WTC11 (cell line): Measurements from ENCODE around the gene MTCL1. TPM values are rescaled to one million over a fixed set of nuclear protein-coding genes. Genes with fewer than 3 reads are reported as not detected.

ENCODE experiments used
- ATAC-seq: fragments of 200-7000 bp; cut with Tn5 transposase; 2 replicates; pipeline ENCODE4 v1.10.0; 2021; ENCODE audit warnings: mild to moderate bottlenecking, moderate library complexity
- CTCF ChIA-PET: fragments of 300-600 bp; sonication (Branson Sonifier 250); formaldehyde crosslinking; loops from one replicate; lab custom pipeline; 2021; ENCODE audit warnings: antibody characterized with exemption; lab: Charles Lee
- POLR2A ChIA-PET: fragments of 350-600 bp; sonication (Branson Sonifier 250); formaldehyde crosslinking; loops from one replicate; lab custom pipeline; 2021; ENCODE audit warnings: antibody characterized with exemption; lab: Charles Lee
- DNase-seq: peaks from one replicate; pipeline ENCODE4 v3.0.0; 2021; ENCODE audit warnings: low spot score
- H3K27ac Mint-ChIP-seq: 2 replicates; pipeline ENCODE4 v1.8.0; 2021; ENCODE audit warnings: mixed read lengths
- H3K27me3 Mint-ChIP-seq: 2 replicates; pipeline ENCODE4 v1.8.0; 2021; ENCODE audit warnings: low read depth, mild to moderate bottlenecking, moderate library complexity, mixed read lengths
- H3K36me3 Mint-ChIP-seq: 2 replicates; pipeline ENCODE4 v1.8.0; 2021; ENCODE audit warnings: mixed read lengths
- H3K4me1 Mint-ChIP-seq: 2 replicates; pipeline ENCODE4 v1.8.0; 2022; ENCODE audit warnings: mixed read lengths
- H3K4me3 Mint-ChIP-seq: 2 replicates; pipeline ENCODE4 v1.8.0; 2021; ENCODE audit warnings: mild to moderate bottlenecking, moderate library complexity, mixed read lengths
- H3K9me3 Mint-ChIP-seq: 2 replicates; pipeline ENCODE4 v1.8.0; 2021; ENCODE audit warnings: mixed read lengths
- CREB1 ChIP-seq: sonication (generic); formaldehyde crosslinking; IDR thresholded peaks from 2 replicates; pipeline ENCODE4 v1.8.0; 2023; ENCODE audit warnings: mild to moderate bottlenecking, missing genetic modification reagents
- ETV6 ChIP-seq: sonication (generic); formaldehyde crosslinking; IDR thresholded peaks from 2 replicates; pipeline ENCODE4 v1.8.1; 2022; ENCODE audit warnings: mild to moderate bottlenecking, missing genetic modification reagents
- FOXK1 ChIP-seq: sonication (generic); formaldehyde crosslinking; IDR thresholded peaks from 2 replicates; pipeline ENCODE4 v1.8.0; 2022; ENCODE audit warnings: mild to moderate bottlenecking, moderate library complexity, missing genetic modification reagents
- HMGA2 ChIP-seq: fragments of 250-450 bp; sonication (Bioruptor Pico); IDR thresholded peaks from 2 replicates; pipeline ENCODE4 v1.4.0; 2021; ENCODE audit warnings: mild to moderate bottlenecking, moderate library complexity
- MXD4 ChIP-seq: fragments of 250-450 bp; sonication (Bioruptor Pico); IDR thresholded peaks from 2 replicates; pipeline ENCODE4 v1.8.0; 2021; ENCODE audit warnings: mild to moderate bottlenecking, moderate library complexity, borderline replicate concordance
- NR3C1 ChIP-seq: sonication (generic); formaldehyde crosslinking; conservative IDR thresholded peaks from 2 replicates; pipeline ENCODE4 v1.8.1; 2023; ENCODE audit warnings: low read depth, mild to moderate bottlenecking, missing genetic modification reagents
- SMAD3 ChIP-seq: sonication (generic); formaldehyde crosslinking; IDR thresholded peaks from 2 replicates; pipeline ENCODE4 v1.8.0; 2022; ENCODE audit warnings: missing genetic modification reagents, mild to moderate bottlenecking, borderline replicate concordance
- TCF7 ChIP-seq: sonication (generic); formaldehyde crosslinking; IDR thresholded peaks from 2 replicates; pipeline ENCODE4 v1.8.0; 2022; ENCODE audit warnings: mild to moderate bottlenecking, low read depth, missing genetic modification reagents, moderate library complexity
- TEAD4 ChIP-seq: sonication (generic); formaldehyde crosslinking; IDR thresholded peaks from 2 replicates; pipeline ENCODE4 v1.8.0; 2022; ENCODE audit warnings: mild to moderate bottlenecking, missing genetic modification reagents
- ZNF232 ChIP-seq: sonication (generic); formaldehyde crosslinking; IDR thresholded peaks from 2 replicates; pipeline ENCODE4 v1.8.0; 2022; ENCODE audit warnings: mild to moderate bottlenecking, missing genetic modification reagents
- ZNF416 ChIP-seq: fragments of 250-450 bp; sonication (Bioruptor Pico); IDR thresholded peaks from 2 replicates; pipeline ENCODE4 v1.9.0; 2021; ENCODE audit warnings: mild to moderate bottlenecking, inconsistent platforms
- ZNF671 ChIP-seq: fragments of 250-450 bp; sonication (Bioruptor Pico); IDR thresholded peaks from 2 replicates; pipeline ENCODE4 v1.8.0; 2021; ENCODE audit warnings: mild to moderate bottlenecking
- total RNA-seq: library from RNA; stranded (reverse); gene quantifications from 3 replicates; pipeline ENCODE4 v1.2.3, GENCODE V29; 2021
- TF ChIP-seq, protein P1 (sequence below): fragments of 250-450 bp; sonication (Bioruptor Pico); IDR thresholded peaks from 2 replicates; pipeline ENCODE4 v1.9.0; 2021; ENCODE audit warnings: mild to moderate bottlenecking, borderline replicate concordance
- TF ChIP-seq, protein P2 (sequence below): sonication (generic); formaldehyde crosslinking; IDR thresholded peaks from 2 replicates; pipeline ENCODE4 v1.8.1; 2023; ENCODE audit warnings: mild to moderate bottlenecking, missing genetic modification reagents, borderline replicate concordance
- TF ChIP-seq, protein P3 (sequence below): sonication (generic); formaldehyde crosslinking; IDR thresholded peaks from 2 replicates; pipeline ENCODE4 v1.8.0; 2023; ENCODE audit warnings: mild to moderate bottlenecking, missing genetic modification reagents
- TF ChIP-seq, protein P4 (sequence below): sonication (generic); formaldehyde crosslinking; IDR thresholded peaks from 2 replicates; pipeline ENCODE4 v1.8.1; 2023; ENCODE audit warnings: mild to moderate bottlenecking, missing genetic modification reagents, moderate library complexity
- TF ChIP-seq, protein P5 (sequence below): sonication (generic); formaldehyde crosslinking; IDR thresholded peaks from 2 replicates; pipeline ENCODE4 v1.8.1; 2022; ENCODE audit warnings: mild to moderate bottlenecking, moderate library complexity, missing genetic modification reagents
- TF ChIP-seq, protein P6 (sequence below): sonication (generic); formaldehyde crosslinking; IDR thresholded peaks from 2 replicates; pipeline ENCODE4 v1.8.1; 2022; ENCODE audit warnings: low read depth, mild to moderate bottlenecking, moderate library complexity, missing genetic modification reagents, borderline replicate concordance
- TF ChIP-seq, protein P7 (sequence below): fragments of 250-450 bp; sonication (Bioruptor Pico); IDR thresholded peaks from 2 replicates; pipeline ENCODE4 v2.1.2; 2022; ENCODE audit warnings: mild to moderate bottlenecking, moderate library complexity

The MTCL1 gene
- total RNA-seq, 1 experiment from 2014 or later: 64.3 TPM

DNA sequence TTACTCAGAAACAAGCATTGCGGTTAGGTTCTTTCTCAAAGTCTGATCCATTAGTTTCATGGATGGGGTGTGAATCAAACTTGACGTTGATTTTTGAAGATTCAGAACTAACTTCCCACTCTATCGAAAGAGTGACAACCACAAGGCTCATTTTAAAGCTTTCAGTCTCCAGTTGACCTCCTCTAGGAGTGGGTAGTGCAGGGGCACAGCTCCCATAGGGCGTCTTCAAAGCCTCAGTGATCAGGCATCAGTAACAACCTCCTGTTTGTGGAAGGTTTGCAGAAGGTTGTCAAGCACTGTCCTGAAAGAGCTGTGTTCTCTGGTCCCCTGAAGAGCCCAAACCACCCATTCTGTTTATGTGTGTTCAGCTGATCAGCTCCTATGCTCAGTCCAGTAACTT, 10.2 kb downstream of the MTCL1 start:
- DNase-seq (no peak), ATAC-seq (no peak)
- Mint-ChIP-seq H3K27me3 (no peaks in the 10 kb centered on the region), H3K27ac (no peak overlapping the region), H3K9me3 (0 out of 2 replicates have a peak, but pooled peaks cover 5% of the 10 kb centered on the region), H3K4me3 (no peak overlapping the region), H3K36me3 (peaks cover 35% of the 10 kb centered on the region), H3K4me1 (peaks cover 71% of the 10 kb centered on the region)
- POLR2A ChIA-PET: interaction anchor here (0.6 kb wide), 1 partner anchor 27 kb away, joined by 3 read pairs; no protein-coding TSS in a partner anchor
- TF ChIP-seq, protein P1, sequence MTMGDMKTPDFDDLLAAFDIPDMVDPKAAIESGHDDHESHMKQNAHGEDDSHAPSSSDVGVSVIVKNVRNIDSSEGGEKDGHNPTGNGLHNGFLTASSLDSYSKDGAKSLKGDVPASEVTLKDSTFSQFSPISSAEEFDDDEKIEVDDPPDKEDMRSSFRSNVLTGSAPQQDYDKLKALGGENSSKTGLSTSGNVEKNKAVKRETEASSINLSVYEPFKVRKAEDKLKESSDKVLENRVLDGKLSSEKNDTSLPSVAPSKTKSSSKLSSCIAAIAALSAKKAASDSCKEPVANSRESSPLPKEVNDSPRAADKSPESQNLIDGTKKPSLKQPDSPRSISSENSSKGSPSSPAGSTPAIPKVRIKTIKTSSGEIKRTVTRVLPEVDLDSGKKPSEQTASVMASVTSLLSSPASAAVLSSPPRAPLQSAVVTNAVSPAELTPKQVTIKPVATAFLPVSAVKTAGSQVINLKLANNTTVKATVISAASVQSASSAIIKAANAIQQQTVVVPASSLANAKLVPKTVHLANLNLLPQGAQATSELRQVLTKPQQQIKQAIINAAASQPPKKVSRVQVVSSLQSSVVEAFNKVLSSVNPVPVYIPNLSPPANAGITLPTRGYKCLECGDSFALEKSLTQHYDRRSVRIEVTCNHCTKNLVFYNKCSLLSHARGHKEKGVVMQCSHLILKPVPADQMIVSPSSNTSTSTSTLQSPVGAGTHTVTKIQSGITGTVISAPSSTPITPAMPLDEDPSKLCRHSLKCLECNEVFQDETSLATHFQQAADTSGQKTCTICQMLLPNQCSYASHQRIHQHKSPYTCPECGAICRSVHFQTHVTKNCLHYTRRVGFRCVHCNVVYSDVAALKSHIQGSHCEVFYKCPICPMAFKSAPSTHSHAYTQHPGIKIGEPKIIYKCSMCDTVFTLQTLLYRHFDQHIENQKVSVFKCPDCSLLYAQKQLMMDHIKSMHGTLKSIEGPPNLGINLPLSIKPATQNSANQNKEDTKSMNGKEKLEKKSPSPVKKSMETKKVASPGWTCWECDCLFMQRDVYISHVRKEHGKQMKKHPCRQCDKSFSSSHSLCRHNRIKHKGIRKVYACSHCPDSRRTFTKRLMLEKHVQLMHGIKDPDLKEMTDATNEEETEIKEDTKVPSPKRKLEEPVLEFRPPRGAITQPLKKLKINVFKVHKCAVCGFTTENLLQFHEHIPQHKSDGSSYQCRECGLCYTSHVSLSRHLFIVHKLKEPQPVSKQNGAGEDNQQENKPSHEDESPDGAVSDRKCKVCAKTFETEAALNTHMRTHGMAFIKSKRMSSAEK: no peak
- TF ChIP-seq, protein P2, sequence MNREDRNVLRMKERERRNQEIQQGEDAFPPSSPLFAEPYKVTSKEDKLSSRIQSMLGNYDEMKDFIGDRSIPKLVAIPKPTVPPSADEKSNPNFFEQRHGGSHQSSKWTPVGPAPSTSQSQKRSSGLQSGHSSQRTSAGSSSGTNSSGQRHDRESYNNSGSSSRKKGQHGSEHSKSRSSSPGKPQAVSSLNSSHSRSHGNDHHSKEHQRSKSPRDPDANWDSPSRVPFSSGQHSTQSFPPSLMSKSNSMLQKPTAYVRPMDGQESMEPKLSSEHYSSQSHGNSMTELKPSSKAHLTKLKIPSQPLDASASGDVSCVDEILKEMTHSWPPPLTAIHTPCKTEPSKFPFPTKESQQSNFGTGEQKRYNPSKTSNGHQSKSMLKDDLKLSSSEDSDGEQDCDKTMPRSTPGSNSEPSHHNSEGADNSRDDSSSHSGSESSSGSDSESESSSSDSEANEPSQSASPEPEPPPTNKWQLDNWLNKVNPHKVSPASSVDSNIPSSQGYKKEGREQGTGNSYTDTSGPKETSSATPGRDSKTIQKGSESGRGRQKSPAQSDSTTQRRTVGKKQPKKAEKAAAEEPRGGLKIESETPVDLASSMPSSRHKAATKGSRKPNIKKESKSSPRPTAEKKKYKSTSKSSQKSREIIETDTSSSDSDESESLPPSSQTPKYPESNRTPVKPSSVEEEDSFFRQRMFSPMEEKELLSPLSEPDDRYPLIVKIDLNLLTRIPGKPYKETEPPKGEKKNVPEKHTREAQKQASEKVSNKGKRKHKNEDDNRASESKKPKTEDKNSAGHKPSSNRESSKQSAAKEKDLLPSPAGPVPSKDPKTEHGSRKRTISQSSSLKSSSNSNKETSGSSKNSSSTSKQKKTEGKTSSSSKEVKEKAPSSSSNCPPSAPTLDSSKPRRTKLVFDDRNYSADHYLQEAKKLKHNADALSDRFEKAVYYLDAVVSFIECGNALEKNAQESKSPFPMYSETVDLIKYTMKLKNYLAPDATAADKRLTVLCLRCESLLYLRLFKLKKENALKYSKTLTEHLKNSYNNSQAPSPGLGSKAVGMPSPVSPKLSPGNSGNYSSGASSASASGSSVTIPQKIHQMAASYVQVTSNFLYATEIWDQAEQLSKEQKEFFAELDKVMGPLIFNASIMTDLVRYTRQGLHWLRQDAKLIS (CRISPR knock-in tag): no peak
- TF ChIP-seq, protein P3, sequence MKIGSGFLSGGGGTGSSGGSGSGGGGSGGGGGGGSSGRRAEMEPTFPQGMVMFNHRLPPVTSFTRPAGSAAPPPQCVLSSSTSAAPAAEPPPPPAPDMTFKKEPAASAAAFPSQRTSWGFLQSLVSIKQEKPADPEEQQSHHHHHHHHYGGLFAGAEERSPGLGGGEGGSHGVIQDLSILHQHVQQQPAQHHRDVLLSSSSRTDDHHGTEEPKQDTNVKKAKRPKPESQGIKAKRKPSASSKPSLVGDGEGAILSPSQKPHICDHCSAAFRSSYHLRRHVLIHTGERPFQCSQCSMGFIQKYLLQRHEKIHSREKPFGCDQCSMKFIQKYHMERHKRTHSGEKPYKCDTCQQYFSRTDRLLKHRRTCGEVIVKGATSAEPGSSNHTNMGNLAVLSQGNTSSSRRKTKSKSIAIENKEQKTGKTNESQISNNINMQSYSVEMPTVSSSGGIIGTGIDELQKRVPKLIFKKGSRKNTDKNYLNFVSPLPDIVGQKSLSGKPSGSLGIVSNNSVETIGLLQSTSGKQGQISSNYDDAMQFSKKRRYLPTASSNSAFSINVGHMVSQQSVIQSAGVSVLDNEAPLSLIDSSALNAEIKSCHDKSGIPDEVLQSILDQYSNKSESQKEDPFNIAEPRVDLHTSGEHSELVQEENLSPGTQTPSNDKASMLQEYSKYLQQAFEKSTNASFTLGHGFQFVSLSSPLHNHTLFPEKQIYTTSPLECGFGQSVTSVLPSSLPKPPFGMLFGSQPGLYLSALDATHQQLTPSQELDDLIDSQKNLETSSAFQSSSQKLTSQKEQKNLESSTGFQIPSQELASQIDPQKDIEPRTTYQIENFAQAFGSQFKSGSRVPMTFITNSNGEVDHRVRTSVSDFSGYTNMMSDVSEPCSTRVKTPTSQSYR (CRISPR knock-in tag): no peak
- TF ChIP-seq FOXK1 (CRISPR knock-in tag) (no peak), ZNF671 (CRISPR knock-in tag) (no peak), HMGA2 (CRISPR knock-in tag) (no peak), TEAD4 (no peak), SMAD3 (CRISPR knock-in tag) (no peak), CREB1 (CRISPR knock-in tag) (no peak), ZNF416 (CRISPR knock-in tag) (no peak), TCF7 (CRISPR knock-in tag) (no peak), ZNF232 (CRISPR knock-in tag) (no peak), MXD4 (no peak), ETV6 (CRISPR knock-in tag) (no peak), NR3C1 (CRISPR knock-in tag) (no peak)
- TF ChIP-seq, protein P4, sequence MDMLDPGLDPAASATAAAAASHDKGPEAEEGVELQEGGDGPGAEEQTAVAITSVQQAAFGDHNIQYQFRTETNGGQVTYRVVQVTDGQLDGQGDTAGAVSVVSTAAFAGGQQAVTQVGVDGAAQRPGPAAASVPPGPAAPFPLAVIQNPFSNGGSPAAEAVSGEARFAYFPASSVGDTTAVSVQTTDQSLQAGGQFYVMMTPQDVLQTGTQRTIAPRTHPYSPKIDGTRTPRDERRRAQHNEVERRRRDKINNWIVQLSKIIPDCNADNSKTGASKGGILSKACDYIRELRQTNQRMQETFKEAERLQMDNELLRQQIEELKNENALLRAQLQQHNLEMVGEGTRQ (CRISPR knock-in tag): no peak
- TF ChIP-seq, protein P5, sequence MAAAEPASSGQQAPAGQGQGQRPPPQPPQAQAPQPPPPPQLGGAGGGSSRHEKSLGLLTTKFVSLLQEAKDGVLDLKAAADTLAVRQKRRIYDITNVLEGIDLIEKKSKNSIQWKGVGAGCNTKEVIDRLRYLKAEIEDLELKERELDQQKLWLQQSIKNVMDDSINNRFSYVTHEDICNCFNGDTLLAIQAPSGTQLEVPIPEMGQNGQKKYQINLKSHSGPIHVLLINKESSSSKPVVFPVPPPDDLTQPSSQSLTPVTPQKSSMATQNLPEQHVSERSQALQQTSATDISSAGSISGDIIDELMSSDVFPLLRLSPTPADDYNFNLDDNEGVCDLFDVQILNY (CRISPR knock-in tag): no peak
- TF ChIP-seq, protein P6, sequence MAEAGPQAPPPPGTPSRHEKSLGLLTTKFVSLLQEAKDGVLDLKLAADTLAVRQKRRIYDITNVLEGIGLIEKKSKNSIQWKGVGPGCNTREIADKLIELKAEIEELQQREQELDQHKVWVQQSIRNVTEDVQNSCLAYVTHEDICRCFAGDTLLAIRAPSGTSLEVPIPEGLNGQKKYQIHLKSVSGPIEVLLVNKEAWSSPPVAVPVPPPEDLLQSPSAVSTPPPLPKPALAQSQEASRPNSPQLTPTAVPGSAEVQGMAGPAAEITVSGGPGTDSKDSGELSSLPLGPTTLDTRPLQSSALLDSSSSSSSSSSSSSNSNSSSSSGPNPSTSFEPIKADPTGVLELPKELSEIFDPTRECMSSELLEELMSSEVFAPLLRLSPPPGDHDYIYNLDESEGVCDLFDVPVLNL (CRISPR knock-in tag): no peak
- TF ChIP-seq, protein P7, sequence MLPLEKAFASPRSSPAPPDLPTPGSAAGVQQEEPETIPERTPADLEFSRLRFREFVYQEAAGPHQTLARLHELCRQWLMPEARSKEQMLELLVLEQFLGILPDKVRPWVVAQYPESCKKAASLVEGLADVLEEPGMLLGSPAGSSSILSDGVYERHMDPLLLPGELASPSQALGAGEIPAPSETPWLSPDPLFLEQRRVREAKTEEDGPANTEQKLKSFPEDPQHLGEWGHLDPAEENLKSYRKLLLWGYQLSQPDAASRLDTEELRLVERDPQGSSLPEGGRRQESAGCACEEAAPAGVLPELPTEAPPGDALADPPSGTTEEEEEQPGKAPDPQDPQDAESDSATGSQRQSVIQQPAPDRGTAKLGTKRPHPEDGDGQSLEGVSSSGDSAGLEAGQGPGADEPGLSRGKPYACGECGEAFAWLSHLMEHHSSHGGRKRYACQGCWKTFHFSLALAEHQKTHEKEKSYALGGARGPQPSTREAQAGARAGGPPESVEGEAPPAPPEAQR: no peak
- CTCF ChIA-PET: interaction anchor here (1.0 to 3.3 kb wide), 3 partner anchors 8 to 12 kb away, joined by 3 to 25 read pairs (median 7); no protein-coding TSS in a partner anchor
